HG03558 (cell line): ENCODE measurements around the gene PHF11.
A peak's percentile ranks its signal among the peaks of the same experiment; 100 is the strongest.
"Not testable (repeated sequence)": the region's sequence is repeated elsewhere in the genome, so short reads cannot be mapped to it uniquely, and the experiment has no call there.

Source experiments
- ATAC-seq: cut with Tn5 transposase; IDR thresholded peaks from one replicate; pipeline ENCODE4 v1.9.1; 2021; ENCODE audit warnings: moderate number of reproducible peaks; ENCODE audit not compliant: unreplicated experiment; ENCODE audit errors: extremely low read depth

The PHF11 gene

DNA sequence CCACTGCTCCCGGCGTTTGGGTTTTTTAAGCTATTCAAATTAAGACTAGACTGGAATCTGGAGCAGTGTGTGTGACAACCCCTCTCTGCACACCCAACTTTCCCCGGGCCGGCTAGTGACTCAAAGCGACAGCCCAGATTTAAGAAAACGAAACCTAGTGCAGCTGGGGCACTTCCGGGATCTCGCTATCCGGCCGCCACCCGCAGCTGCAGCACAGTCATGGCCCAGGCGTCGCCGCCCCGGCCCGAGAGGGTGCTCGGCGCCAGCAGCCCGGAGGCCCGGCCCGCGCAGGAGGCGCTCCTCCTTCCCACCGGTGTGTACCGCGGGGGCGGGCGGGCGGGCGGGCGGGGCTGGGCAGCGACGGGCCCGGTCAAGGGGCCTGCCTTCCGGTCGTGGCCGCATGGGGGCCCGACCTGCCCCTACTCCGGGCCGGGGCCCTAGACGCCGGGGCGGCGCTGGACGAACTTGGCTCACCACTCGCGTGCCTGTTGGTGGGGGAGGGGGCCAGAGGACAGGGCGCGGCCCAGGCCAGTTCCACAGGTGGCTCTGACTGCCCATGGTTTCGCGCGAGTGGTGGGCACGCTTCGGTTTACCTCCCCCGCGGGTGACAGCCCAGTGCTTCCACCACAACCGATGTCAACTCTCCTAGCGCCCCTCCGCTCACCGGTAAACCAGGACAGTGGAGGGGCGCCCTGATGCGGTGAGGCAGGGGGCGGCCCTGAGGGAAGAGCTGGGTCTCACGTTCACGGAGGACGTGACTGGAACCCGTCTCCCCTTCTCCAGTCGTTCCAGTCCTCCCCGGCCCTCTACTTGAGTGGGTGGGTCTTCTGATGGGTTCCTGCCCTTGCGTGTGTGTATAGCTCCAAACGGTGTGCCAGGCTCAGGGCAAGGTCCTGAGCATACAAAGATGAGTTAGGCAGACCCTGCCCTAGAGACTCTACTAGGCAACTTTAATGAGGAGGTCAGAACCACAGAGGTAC is at the start of gene PHF11:
TSS of gene PHF11 (plus strand) at position 171 of the 980 bp plus-strand sequence. CDS start at position 220, 49 bp downstream.
- ATAC-seq: peak; percentile 64

DNA sequence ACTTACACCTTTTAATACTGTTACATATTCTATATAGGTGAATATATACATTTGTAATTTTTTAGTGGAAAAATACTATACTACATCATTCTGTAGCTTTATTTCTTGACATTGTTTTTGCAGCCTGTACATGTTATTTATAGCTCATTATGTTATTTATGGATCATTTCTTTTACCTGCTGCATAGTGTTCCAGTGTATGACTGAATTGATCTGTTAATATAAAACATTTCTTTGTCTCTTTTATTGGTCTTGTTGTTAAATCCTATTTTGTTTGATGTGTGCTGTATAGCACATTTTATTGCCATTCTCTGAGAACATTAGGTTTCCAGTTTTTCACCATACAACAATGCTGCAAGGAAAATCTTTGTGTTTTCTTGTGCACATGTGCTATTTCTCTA is 49.3 kb upstream of the PHF11 start:
- ATAC-seq: no peak

DNA sequence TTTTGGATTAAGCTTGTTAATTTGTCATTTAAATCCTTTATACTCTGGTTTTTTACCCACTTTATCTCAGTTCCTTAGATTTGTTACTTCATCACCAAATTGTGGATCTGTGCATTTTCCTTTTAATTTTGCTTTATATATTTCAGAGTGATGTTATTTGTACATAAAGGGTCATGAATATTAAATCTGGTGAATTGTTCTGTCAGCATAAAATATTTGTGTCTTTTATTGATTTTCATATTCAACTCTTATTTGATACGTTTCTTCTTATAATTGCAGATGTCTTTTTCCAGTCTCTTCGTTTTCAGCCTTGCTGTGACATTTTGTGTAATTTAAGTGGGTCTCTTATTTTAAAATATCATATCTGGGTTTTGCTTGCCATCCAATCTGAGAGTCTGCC is 47.0 kb upstream of the PHF11 start:
- ATAC-seq: no peak

DNA sequence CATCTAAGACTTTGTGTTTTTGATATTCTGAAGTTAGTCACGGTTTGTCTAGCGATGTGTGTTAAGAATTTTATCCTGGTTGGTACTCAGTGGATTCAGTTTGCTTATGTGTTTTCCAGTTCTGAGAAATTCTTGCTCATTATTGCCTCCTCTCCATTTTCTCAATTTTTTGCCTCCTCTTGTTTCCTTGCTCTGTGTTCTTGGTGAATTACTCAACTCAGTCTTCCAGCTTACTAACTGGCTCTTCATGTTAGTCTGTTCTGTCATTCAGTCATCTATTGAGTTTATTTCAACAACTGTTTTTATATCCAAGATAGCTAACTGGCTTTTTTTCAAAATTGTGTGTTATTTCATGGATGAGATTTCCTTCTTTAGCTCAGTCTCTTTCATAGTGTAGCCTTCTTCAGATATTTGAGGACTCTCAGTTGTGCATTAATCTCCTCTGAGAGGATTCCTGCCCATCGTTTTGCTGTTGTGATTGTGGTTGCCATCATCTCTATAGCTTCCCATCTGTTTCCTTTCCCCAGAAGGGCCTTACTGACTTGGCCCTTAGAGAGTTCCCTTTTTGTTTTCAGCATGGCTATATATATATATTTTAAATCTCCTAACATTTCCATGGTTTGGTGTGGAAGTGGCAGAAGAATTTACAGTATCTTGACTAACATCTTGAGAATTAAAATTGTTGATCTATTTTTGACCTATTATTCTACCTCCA is 45.5 kb upstream of the PHF11 start:
- no peak for ATAC-seq

DNA sequence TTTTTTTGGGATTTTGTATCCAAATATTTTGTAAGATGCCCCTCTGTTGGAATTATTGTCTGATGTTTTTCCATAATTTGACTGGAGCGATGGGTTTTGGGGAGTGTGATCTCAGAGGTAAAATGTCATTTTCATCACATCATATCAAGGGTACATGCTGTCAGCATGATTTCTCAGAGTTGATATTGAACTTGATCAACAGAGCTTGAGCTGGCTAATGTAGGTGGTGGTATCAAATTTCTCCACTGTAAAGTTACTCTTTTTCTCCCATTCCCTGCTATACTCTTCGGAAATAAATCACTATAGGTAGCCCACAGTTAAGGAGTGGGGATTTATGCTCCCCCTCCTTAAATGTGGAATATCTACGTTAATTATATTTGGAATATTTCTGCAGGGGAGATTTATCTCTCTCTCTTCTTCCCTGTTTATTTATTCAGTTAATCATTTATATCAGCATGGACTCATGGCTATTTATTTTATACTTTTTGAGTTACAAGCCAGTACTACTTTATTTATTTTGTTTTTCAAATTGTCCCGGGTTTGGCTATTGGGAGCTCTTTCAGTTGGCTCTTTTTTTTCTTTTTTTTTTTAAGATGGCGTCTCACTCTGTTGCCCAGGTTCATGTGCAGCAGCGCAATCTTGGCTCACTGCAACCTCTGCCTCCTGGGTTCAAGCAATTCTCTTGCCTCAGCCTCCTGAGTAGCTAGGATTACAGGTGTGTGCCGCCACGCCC is 42.9 kb upstream of the PHF11 start:
- no peak for ATAC-seq

DNA sequence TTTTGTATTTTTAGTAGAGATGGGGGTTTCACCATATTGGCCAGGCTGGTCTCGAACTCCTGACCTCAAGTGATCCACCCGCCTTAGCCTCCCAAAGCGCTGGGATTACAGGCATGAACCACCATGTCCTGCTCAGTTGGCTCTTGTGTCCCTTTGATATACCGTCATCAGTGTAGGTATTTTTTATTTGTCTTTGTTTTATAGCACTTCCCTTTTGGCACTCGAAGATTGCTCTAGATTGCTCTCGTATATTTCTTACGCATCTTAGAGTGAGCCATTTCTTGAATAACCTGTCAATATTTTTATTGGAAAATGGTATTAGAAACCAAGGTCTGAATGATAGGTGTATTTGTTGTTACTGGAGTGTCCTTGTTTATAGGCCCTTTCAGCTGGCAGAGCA is 42.3 kb upstream of the PHF11 start:
- no peak for ATAC-seq

DNA sequence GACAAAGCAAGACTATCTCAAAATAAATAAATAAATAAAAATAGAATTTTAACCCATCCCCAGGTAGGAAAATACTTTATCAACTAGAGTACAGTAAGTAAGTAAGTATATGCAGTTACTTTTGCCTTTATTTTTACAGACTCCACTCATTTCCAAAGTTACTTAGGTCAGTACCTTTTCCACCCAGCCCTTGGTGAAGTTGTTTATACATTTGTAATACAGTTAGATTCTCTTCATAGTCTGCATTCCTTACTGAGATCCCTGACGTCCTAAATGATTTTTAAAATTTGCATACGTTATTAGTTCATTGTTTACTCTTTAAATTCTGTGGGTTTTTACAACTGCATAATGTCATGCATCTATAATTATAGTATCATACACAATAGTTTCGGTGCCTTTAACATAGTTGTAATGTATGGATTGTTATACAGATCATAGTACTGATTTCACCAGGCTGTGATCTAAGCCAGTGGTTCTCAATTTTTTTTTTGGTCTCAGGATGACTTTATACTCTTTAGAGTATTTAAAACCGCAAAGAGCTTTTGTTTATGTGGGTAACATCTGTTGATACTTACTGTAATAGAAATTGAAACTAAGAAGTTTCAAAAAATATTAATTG is 41.3 kb upstream of the PHF11 start:
- peak; percentile 90 for ATAC-seq

DNA sequence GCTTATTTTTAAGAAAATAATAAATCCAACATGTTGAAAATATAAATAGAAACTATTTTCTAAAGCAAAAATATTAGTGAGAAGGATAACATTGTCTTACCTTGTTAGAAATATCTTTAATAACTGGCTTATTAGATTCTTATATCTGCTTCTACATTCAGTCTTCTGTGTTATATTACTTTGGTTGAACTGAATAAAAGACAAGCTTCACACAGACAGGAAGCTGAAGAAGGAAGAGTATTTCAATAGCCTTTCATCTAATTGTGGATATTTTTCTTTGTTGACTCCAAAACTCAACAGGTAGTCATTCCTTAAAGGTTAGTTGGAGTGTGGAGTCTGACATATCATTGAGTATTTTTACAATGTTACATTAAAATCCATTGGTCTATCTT is 40.8 kb upstream of the PHF11 start:
- no peak for ATAC-seq

DNA sequence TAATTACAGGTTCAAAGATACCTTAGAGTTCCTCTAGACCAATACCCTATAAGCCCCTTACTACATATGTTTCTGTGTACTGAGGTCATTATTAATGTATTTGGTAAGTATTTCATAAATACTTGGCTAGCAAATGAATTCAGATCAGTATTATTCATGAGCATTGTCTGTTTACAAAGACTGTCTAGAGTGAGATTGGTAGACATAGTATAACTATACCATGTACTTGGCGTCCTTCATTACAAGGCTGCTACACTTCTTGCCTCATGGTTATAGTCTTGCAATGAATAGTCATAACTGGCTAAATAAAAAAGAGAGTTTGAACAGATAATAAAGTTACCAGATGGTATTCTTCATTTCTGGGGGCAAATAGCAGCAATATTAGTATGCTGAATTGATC is 39.6 kb upstream of the PHF11 start:
- no peak for ATAC-seq

DNA sequence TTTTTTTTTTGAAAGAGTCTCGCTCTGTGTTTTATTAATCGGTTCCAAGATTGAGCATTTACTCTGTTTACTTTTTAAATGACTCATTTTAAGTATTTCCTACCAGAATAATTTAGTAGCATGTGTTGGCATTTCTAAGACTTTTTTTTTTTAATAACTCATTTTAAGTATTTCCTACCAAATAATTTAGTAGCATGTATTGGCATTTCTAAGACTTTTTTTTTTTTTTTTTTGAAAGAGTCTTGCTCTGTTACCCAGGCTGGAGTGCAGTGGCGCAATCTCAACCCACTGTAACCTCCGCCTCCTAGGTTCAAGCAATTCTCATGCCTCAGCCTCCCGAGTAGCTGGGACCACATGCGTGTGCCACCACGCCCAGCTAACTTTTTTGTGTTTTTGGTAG is 38.5 kb upstream of the PHF11 start:
- no peak for ATAC-seq

DNA sequence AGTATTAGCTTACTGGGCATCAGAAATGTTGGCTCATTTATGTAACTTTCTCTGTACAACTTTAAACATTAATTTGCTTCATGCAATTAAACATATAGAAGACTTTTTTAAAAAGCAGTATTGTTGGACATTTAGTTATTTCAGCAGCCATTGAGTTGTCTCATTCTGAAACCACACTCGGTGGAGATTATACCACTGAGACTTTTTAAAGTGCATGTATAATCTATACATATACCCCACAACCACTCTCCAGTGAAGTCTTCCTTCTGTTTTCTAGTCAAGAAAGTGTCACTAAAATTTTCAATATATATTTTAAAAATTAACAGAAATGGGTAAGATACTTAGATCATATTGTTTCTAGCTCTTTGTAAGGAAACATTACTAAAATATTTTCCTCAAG is 36.2 kb upstream of the PHF11 start:
- ATAC-seq: no peak

DNA sequence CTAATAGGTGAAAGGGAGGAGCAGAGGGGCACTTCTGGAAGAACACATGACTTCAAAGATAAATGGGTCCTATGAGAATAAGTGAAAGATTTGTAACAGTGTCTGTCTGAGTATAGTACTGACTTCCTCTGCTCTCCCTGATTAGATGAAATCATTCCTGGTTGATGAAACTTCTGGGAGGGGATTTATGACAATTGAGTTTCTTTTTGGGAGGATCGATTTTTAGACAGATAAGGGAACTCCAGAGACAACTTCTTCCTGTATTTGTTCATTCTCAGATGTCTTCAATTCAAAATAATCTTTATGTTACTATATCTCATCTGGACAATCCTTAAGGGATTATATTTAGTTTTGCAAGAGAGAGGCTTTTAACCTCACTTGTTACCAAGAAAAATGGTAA is 31.7 kb upstream of the PHF11 start:
- no peak for ATAC-seq

DNA sequence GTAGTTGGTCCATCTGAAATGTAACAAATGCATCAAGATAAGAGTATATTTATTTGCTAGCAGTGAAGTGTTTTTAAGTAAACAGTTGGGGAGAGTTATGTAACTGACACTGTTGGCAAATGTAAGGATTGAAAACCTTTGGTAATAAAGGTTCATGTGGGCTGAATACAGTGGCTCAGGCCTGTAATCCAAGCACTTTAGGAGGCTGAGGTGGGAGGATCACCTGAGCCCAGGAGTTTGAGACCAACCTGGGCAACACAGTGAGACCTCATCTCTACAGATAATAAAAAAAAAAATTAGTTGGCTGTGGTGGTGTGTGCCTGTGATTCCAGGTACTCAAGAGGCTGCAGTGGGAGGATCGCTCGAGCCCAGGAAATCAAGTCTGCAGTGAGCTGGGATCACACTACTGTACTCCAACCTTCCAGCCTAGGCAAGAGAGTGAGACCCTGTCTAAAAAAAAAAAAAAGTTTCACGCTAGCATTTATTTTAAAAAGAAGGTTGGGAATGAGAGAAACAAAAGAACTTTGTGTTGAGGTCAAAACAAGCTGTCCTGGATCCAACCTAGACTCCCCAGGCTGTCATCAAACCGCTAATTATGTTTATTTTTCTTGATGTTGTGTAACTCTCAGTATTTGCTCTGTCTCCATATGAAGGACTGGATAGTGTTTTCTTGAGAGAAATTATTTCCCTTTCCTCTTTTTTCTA is 31.0 kb upstream of the PHF11 start:
- ATAC-seq: no peak

DNA sequence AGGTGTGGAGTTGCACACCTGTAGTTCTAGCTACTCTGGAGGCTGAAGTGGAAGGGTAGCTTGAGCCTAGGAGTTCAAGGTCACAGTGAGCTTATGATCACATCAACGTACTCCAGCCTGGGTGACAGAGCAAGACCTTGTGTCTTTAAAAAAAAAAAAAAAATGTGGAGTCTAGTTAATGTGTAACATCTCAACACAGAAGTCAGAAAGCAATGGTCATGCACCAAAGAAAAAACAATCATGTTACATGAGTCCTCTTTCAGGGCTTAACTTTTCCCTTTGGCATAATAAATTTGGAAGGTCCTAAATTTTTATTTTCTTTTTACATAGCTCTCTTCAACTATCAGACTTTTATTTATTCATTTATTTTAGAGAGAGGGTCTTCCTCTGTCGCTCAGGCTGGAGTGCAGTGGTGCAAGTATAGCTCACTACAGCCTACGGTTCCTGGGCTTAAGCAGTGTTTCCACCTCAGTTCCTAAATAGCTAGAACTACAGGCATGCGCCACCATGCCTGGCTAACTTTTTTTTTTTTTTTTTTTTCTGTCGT is 29.4 kb upstream of the PHF11 start:
- ATAC-seq: no peak

DNA sequence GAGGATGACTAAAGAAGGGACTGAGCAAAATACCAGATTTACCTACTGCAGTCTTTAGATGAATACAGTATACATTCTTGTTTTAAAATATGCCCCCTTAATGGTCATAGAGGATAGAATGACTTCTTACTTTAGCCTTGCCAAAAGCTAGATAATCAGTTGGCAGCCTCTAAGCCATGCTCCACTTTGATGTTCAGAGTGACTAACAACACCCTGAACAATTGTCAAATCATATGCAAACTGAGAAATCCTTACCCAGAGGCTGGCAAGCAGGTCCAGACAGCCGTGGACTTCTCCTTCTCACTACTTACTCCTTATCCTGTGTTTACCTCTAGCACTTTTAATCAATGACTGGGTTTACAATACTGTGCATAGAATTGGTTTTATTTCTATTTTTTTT is 23.6 kb upstream of the PHF11 start:
- ATAC-seq: no peak

DNA sequence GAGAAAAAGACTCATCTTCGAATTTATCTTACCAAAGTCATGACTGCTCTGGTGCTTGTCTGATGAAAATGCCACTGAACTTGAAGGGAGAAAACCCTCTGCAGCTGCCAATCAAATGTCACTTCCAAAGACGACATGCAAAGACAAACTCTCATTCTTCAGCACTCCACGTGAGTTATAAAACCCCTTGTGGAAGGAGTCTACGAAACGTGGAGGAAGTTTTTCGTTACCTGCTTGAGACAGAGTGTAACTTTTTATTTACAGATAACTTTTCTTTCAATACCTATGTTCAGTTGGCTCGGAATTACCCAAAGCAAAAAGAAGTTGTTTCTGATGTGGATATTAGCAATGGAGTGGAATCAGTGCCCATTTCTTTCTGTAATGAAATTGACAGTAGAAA is 19.2 kb upstream of the PHF11 start:
- no peak for ATAC-seq

DNA sequence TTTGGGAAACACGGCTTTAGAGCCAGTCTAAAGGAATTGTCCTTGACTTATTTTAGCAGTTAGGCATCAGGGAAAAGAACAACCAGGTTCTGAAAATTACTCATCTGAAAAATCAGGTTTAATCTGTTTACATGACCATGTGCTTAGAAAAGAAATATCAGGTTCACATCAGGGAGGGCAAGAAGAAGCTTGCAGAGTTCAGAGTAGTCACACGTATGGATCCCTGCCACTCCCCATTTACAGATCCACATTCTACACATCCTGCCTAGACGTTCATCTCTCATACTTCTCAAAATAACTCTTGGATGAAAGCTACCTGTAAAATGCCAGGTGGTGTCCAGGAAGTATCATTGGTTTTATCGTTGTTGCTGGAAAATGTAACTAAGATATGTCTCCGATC is 14.0 kb upstream of the PHF11 start:
- ATAC-seq: no peak

DNA sequence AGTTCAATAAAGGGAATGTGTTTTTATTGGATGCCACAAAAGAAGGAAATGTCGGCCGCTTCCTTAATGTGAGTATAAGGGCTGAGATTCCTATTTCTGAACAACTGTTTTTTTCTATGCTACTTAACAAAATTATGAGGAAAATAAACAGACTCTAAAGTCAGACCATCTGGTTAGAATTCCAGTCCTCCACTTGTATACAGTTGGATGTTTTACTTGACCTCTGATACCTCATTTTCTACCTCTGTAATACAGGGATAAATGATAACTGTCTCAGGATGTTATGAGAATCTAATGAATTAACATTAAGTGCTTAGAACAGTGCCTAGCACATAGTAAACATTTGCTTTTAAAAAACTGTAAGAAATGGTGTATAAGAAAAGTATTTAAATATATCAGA is 7.2 kb upstream of the PHF11 start:
- ATAC-seq: no peak

DNA sequence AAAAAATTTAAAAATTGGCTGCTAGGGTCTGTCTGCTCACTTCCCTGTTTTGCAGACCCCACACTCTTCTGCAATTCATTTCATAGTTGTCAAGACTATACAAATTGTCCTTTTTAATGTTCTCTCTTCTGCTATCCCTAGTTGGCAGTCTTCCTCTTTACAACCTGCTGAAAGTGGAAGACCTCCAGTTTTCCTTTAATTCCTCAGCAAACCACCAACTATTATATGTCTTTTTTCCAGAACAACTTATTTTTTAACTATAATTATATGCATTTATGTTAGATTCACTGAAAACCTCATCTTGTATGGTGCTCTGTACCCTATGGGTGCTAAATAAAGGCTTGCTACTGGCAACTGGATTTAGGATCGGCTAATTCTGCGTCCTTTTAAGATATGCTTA is 1.1 kb upstream of the PHF11 start:
- ATAC-seq: no peak

DNA sequence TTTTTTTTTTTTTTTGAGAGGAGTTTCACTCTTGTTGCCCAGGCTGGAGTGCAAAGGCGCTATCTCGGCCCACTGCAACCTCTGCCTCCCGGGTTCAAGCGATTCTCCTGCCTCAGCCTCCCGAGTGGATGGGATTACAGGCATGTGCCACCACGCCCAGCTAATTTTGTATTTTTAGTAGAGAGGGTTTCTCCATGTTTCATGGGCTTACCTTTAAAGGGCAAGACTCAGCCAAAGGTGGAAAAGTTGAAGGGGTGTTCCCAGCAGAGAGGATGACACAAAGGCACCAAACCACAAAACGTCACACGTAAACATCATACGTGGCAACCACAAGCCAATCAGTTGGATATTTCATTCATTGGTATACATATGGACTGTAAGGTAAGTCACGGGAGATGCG is 1.1 kb downstream of the PHF11 start:
- not testable (repeated sequence) for ATAC-seq
